Astrocyte (in vitro differentiated cells and primary cell): ENCODE results near the gene ZNF316. TPM values are rescaled to one million over a fixed set of nuclear protein-coding genes. Genes with fewer than 3 reads are reported as not detected.
A peak's percentile ranks its signal among the peaks of the same experiment; 100 is the strongest.

ENCODE experiments used
- DNase-seq: peaks from one replicate; pipeline ENCODE4 v3.0.0-alpha.2; 2010; ENCODE audit warnings: low read depth
- FAIRE-seq: peaks from 2 replicates; lab custom pipeline; 2011; peaks lifted over from hg19 to GRCh38; lab: Jason Lieb, UNC
- H2AFZ ChIP-seq: 2 replicates; pipeline ENCODE4 v1.6.0; 2012; ENCODE audit warnings: low read depth, low read length, inconsistent platforms
- H3K27ac ChIP-seq: 2 replicates; pipeline ENCODE4 v1.5.1; 2011; ENCODE audit warnings: low read depth, low read length, inconsistent platforms
- H3K27me3 ChIP-seq: 2 replicates; pipeline ENCODE4 v1.6.0; 2011; ENCODE audit warnings: low read length, inconsistent platforms; ENCODE audit not compliant: insufficient read depth
- H3K36me3 ChIP-seq: 2 replicates; pipeline ENCODE4 v1.5.1; 2011; ENCODE audit warnings: low read length, inconsistent platforms; ENCODE audit not compliant: insufficient read depth
- H3K4me1 ChIP-seq: 2 replicates; pipeline ENCODE4 v1.5.1; 2011; ENCODE audit warnings: low read length, inconsistent platforms; ENCODE audit not compliant: insufficient read depth
- H3K4me2 ChIP-seq: 2 replicates; pipeline ENCODE4 v1.6.0; 2012; ENCODE audit warnings: low read length, inconsistent platforms
- H3K4me3 ChIP-seq: 2 replicates; pipeline ENCODE4 v1.5.1; 2011; ENCODE audit warnings: low read depth, mild to moderate bottlenecking, low read length, inconsistent platforms; ENCODE audit not compliant: insufficient read depth
- H3K79me2 ChIP-seq: 2 replicates; pipeline ENCODE4 v1.6.0; 2012; ENCODE audit warnings: mild to moderate bottlenecking, low read length, inconsistent platforms; ENCODE audit not compliant: insufficient read depth
- H3K9ac ChIP-seq: 2 replicates; pipeline ENCODE4 v1.6.0; 2012; ENCODE audit warnings: mild to moderate bottlenecking, low read length, inconsistent platforms
- H3K9me3 ChIP-seq: 2 replicates; pipeline ENCODE4 v1.5.1; 2012; ENCODE audit warnings: low read depth, mild to moderate bottlenecking, low read length, inconsistent platforms; ENCODE audit not compliant: insufficient read depth
- H4K20me1 ChIP-seq: 2 replicates; pipeline ENCODE4 v1.6.0; 2012; ENCODE audit warnings: low read length, inconsistent platforms; ENCODE audit not compliant: insufficient read depth
- H3K27ac Mint-ChIP-seq: one replicate; pipeline ENCODE4 v1.8.0; 2021; ENCODE audit warnings: mild to moderate bottlenecking, mixed read lengths; ENCODE audit not compliant: unreplicated experiment
- H3K27me3 Mint-ChIP-seq: one replicate; pipeline ENCODE4 v1.8.0; 2021; ENCODE audit warnings: low read depth, mixed read lengths; ENCODE audit not compliant: unreplicated experiment
- H3K36me3 Mint-ChIP-seq: one replicate; pipeline ENCODE4 v1.8.0; 2021; ENCODE audit warnings: low read depth, mixed read lengths; ENCODE audit not compliant: unreplicated experiment
- H3K4me1 Mint-ChIP-seq: one replicate; pipeline ENCODE4 v1.8.0; 2021; ENCODE audit warnings: low read depth, mixed read lengths; ENCODE audit not compliant: unreplicated experiment
- H3K4me3 Mint-ChIP-seq: one replicate; pipeline ENCODE4 v1.8.0; 2021; ENCODE audit warnings: mild to moderate bottlenecking, moderate library complexity, mixed read lengths; ENCODE audit not compliant: unreplicated experiment
- H3K9me3 Mint-ChIP-seq: one replicate; pipeline ENCODE4 v1.8.0; 2021; ENCODE audit warnings: mild to moderate bottlenecking, mixed read lengths; ENCODE audit not compliant: unreplicated experiment
- CTCF ChIP-seq: IDR thresholded peaks from 2 replicates; pipeline ENCODE4 v1.5.1; 2011; ENCODE audit warnings: low read depth, mild to moderate bottlenecking, inconsistent platforms, low read length, moderate library complexity; ENCODE audit not compliant: insufficient read depth
- EZH2 ChIP-seq: IDR thresholded peaks from 2 replicates; pipeline ENCODE4 v1.6.1; 2012; ENCODE audit warnings: mild to moderate bottlenecking, low read length, inconsistent platforms; ENCODE audit not compliant: insufficient read depth
- total RNA-seq: library from RNA; stranded (reverse); gene quantifications from 2 replicates; pipeline ENCODE4 v1.2.1, GENCODE V29; 2021

ZNF316 gene
- total RNA-seq, 1 donor from 2014 or later: 22.8 TPM

- Histone ChIP-seq H3K4me2 (peak overlapping the region; percentile 99), H3K27me3 (no peaks in the 10 kb centered on the region), H3K9ac (peak overlapping the region; percentile 10), H3K4me1 (peaks cover 12% of the 10 kb centered on the region), H2AFZ (peak overlapping the region; percentile 69), H3K4me3 (peak overlapping the region; percentile 86), H4K20me1 (peaks cover 10% of the 10 kb centered on the region), H3K27ac (no peak overlapping the region), H3K9me3 (no peaks in the 10 kb centered on the region), H3K79me2 (peaks cover 21% of the 10 kb centered on the region), H3K36me3 (peaks cover 10% of the 10 kb centered on the region)
- Mint-ChIP-seq H3K36me3 (peaks cover 13% of the 10 kb centered on the region), H3K27me3 (no peaks in the 10 kb centered on the region), H3K4me1 (peaks cover 4% of the 10 kb centered on the region), H3K4me3 (peak overlapping the region; percentile 73), H3K9me3 (no peaks in the 10 kb centered on the region), H3K27ac (no peak overlapping the region)
- no peak for FAIRE-seq
- TF ChIP-seq CTCF: no peak
- no peak for TF ChIP-seq EZH2
- no peak for DNase-seq
These were observed 47.8 kb upstream of the ZNF316 start for GRCh38 chr7:6589151-6589828.

- no peaks in the 10 kb centered on the region for H3K9me3 Mint-ChIP-seq
- Histone ChIP-seq H3K4me2 (peak within 1 kb of the TSS; percentile 99), H3K9me3 (no peaks in the 10 kb centered on the region), H3K27me3 (no peaks in the 10 kb centered on the region), H3K79me2 (peaks cover 21% of the 10 kb centered on the region), H3K36me3 (peaks cover 8% of the 10 kb centered on the region), H3K4me1 (peaks cover 12% of the 10 kb centered on the region), H3K4me3 (peak within 1 kb of the TSS; percentile 86), H2AFZ (peak within 1 kb of the TSS; percentile 97), H3K27ac (peak within 1 kb of the TSS; percentile 53), H4K20me1 (peaks cover 10% of the 10 kb centered on the region), H3K9ac (peak within 1 kb of the TSS; percentile 88)
- H3K27me3 Mint-ChIP-seq: no peaks in the 10 kb centered on the region
- FAIRE-seq (no peak), DNase-seq (peak; percentile 62)
- H3K4me3 Mint-ChIP-seq: peak within 1 kb of the TSS; percentile 96
- H3K36me3 Mint-ChIP-seq: peaks cover 10% of the 10 kb centered on the region
- peaks cover 4% of the 10 kb centered on the region for H3K4me1 Mint-ChIP-seq
- H3K27ac Mint-ChIP-seq: peak within 1 kb of the TSS; percentile 91
- TF ChIP-seq EZH2 (no peak), CTCF (peak; percentile 31)
These were observed 47.1 kb upstream of the ZNF316 start, which contains the start of gene INTS15 for GRCh38 chr7:6589829-6590644. TSS of gene INTS15 (plus strand) at chr7:6590021. CDS start at chr7:6590284, 263 bp downstream.
